GM11168 (cell line): ENCODE results near the gene C5AR1.
"Not testable (repeated sequence)": the region's sequence is repeated elsewhere in the genome, so short reads cannot be mapped to it uniquely, and the experiment has no call there.

ENCODE experiments used
- in situ Hi-C: fragments of 300-500 bp; cut with MboI; formaldehyde crosslinking; loops from one replicate; pipeline ENCODE4 v1.12.0; 2022; ENCODE audit warnings: low sequenced_read_pairs; ENCODE audit not compliant: unreplicated experiment

Gene C5AR1

DNA sequence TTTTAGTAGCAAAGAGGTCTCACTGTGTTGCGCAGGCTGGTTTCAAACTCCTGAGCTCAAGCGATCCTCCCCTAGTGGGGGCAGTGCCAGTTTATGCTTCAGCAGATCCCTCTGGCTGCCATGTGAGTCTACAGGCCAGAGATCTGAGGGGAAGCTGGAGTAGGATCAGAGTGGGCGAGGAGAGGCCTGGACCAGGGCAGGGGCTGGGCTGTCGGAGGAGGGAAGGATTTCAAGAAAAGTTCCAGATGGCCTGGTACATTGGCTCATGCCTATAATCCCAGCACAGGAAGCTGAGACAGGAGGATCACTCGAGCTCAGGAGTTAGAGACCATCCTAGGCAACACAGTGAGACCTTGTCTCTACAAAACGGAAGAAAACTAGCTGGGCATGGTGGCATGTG is 49.3 kb downstream of the C5AR1 start:
- in situ Hi-C loops, result no loop called here

DNA sequence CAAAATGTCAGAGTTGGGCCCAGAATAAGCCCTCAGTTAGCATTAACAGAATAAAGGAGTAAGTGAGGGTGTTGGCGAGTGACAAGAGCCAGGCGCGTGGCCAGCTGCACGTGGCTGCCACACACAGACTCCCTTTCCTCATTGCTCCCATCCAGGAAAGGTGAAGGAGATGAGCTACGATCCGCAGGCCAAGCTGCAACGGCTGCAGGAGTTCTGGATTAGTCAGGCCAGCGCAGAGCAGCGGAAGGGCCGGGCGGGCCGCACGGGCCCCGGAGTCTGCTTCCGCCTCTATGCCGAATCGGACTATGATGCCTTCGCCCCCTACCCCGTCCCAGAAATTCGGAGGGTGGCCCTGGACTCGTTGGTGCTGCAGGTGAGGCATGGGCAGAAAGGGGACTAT is 52.7 kb downstream of the C5AR1 start:
- in situ Hi-C loops, result no loop called here

DNA sequence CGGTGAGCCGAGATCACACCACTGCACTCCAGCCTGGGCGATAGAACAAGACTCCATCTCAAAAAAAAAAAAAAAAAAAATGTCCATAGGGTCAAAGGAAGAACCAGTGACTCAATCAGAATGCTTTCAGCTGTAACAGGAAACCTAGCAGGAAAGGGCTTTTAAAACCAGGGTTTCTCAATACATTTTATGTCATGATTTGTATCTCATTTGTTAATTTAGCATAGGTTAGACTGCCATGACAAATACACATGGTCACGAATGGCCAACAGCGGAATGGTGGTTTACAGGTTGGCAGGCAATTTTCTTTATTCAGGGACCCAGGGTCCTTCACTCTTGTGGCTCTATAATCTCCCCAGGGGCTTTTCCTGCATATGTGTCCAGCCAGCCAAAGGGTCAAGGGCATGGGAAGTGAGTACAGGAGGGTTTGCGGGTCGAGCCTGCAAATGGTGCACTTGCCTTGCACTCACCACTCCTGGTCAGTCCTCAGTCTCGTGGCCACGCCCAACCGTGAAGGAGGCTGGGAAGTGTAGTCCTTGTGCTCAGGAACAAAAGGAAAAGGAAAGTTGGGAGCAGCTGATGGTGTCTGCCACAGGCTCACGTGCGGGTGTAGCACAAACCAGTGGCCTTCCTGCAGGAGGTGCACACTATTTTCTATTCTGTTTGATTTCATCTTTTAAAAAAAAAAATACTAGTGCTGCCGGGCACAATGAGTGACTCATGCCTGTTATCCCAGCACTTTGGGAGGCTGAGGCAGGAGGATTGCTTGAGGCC is 54.3 kb downstream of the C5AR1 start:
- in situ Hi-C loops, result no loop called here

DNA sequence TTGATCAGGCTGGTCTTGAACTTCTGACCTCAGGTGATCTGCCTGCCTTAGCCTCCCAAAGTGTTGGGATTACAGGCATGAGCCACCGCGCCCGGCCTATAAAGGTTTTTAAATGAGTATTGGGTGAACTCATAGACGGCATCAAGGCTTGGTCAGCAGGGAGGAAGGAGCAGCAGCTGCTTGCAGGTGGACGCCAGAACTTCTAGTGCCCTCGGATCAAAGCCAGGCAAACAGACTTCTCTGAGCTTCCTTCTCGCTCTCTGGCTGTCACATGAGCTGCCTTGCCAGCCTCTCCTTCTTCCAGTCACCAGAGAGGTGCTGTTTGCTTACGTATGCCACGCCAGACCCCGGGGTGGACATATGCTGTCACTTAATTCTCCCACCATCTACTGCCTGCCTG is 55.8 kb downstream of the C5AR1 start:
- in situ Hi-C loops, result not testable (repeated sequence)

DNA sequence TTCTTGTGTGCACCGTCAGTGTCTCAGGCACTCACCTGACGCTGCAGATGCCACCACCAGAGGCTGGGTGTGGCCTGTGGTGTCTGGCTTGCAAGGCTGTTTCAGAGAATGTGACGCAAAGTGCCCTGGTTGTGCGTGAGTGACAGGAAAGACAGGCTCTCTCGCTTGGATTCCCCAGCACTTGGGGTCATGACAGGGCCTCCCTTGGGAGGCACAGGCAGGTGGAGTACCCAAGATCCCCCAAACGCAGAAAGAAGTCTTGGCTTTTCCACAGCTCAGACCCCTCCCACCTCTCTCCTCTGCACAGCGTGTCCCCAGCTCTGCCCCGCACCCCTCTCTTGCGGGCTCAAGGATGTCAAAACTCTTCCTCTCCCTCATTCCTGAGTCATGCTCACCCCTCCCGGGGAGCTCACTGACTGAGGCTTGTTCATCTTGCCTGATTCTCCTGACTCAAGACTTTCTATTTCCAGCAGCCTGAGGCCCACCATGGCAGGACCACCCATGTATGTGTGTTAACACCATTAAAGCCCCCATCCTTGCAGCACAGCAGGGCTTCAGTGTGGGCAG is 60.5 kb downstream of the C5AR1 start:
- in situ Hi-C loops, result no loop called here

DNA sequence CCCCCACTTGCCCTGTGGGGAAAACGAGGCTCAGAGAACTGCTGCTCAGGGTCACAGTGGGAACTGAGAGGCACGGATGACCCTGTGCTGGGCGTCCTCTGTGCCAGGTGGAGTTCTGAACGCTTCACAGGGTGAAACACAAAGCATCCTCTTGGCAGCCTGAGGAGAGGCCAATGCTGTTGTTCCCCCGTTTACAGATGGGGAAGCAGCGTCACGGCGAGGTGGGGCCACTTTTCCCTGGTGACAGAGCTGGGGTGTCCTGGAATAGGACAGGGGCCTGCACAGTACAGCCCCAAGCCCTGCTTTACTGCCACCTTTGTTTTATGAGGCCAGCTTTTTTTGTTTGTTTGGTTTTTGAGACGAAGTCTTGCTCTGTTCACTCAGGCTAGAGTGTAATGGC is 61.6 kb downstream of the C5AR1 start:
- in situ Hi-C loops, result no loop called here
